Sigmoid colon (tissue), 4 donors: ENCODE measurements around the gene NLRP12.

Experiments
- CTCF ChIP-seq, 4 experiments: fragments of 450-650 bp in 3 of 4; fragments of 200-600 bp in 1 of 4; IDR thresholded peaks; one replicate each; pipeline ENCODE4 v1.5.1; 2016 to 2019; ENCODE audit warnings: antibody characterized with exemption in 4 of 4, mild to moderate bottlenecking in 3 of 4, moderate library complexity in 2 of 4
- POLR2AphosphoS5 ChIP-seq, 4 donors: sonication (generic); formaldehyde crosslinking; IDR thresholded peaks; one replicate each; pipeline ENCODE4 v1.6.1; 2017; ENCODE audit warnings: antibody characterized with exemption in 4 of 4

- TF ChIP-seq POLR2AphosphoS5 (IDR thresholded peaks at IDR 0.05) (no peak), CTCF (IDR thresholded peaks at IDR 0.05) (no peak)
Observed at GRCh38 chr19:53818756-53819155, 5.4 kb downstream of the NLRP12 start.
